Activated CD4-positive, alpha-beta T cell treated with anti-CD3 and anti-CD28 coated beads for 36 hours (primary cell): ENCODE results near the gene STK4. TPM values are rescaled to one million over a fixed set of nuclear protein-coding genes. Genes with fewer than 3 reads are reported as not detected.
A peak's percentile ranks its signal among the peaks of the same experiment; 100 is the strongest.

Experiments used
- ATAC-seq: fragments of 200-7000 bp; cut with Tn5 transposase; one replicate; pipeline ENCODE4 v1.10.0; 2021; ENCODE audit warnings: mild to moderate bottlenecking, moderate library complexity
- CTCF ChIA-PET: fragments of 350-600 bp; sonication (Branson Sonifier 250); formaldehyde crosslinking; loops from one replicate; lab custom pipeline; 2021; ENCODE audit warnings: antibody characterized with exemption; lab: Charles Lee
- POLR2A ChIA-PET: fragments of 350-600 bp; sonication (Branson Sonifier 250); formaldehyde crosslinking; loops from one replicate; lab custom pipeline; 2021; ENCODE audit warnings: antibody characterized with exemption, inconsistent platforms; lab: Charles Lee
- DNase-seq: peaks from one replicate; pipeline ENCODE4 v3.0.0-alpha.2; 2020
- H3K27ac Mint-ChIP-seq: one replicate; pipeline ENCODE4 v1.8.0; 2021; ENCODE audit warnings: mixed read lengths
- H3K27me3 Mint-ChIP-seq: one replicate; pipeline ENCODE4 v1.8.0; 2021; ENCODE audit warnings: mixed read lengths
- H3K36me3 Mint-ChIP-seq: one replicate; pipeline ENCODE4 v1.8.0; 2021; ENCODE audit warnings: low read depth, mixed read lengths
- H3K4me1 Mint-ChIP-seq: one replicate; pipeline ENCODE4 v1.8.0; 2021; ENCODE audit warnings: mixed read lengths
- H3K4me3 Mint-ChIP-seq: one replicate; pipeline ENCODE4 v1.8.0; 2021; ENCODE audit warnings: mild to moderate bottlenecking, moderate library complexity, mixed read lengths
- H3K9me3 Mint-ChIP-seq: one replicate; pipeline ENCODE4 v1.8.0; 2021; ENCODE audit warnings: low read depth, mixed read lengths
- intact Hi-C, 2 experiments: fragments of 100-400 bp; cut with DNase I in 1 of 2; cut with micrococcal nuclease in 1 of 2; formaldehyde crosslinking; loops; one replicate each; pipeline versions ENCODE4 v1.14.2 to v1.15.1; 2022 to 2024; cut with DNase I, micrococcal nuclease
- total RNA-seq, 2 experiments: library from RNA; stranded (reverse); gene quantifications; one replicate each; pipeline ENCODE4 v1.2.3, GENCODE V29; 2021

STK4 gene
- total RNA-seq, 2 experiments from 2014 or later, result 156 to 164 TPM

DNA sequence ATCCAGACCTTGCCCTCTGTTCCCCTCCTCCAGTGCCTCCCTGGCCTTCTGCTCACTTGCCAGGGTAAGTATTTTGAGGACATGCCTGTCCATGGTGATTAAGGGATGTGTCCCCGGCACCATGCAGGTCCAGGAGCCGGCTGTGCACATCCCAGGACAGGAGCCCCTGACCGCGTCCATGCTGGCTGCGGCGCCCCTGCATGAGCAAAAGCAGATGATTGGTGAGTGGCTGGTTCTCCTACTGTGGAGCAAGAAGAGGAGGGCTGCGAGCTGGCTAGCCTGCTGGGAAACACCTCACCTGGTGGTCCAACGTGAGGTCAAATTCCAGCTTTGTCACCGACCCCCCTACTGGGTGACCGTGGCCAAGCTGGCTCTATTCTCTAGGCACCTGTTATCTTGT is 29.8 kb upstream of the STK4 start:
- peaks cover 10% of the 10 kb centered on the region for H3K4me1 Mint-ChIP-seq
- DNase-seq (no peak), ATAC-seq (no peak)
- peaks cover 37% of the 10 kb centered on the region for H3K36me3 Mint-ChIP-seq
- H3K9me3 Mint-ChIP-seq, result no peaks in the 10 kb centered on the region
- ChIA-PET POLR2A (no interaction called here), CTCF (interaction anchor here (0.6 to 0.7 kb wide), 2 partner anchors 12 to 1181 kb away, joined by 3 to 4 read pairs; no protein-coding TSS in a partner anchor)
- no peak overlapping the region for H3K27ac Mint-ChIP-seq
- intact Hi-C loops, result no loop called here
- no peak overlapping the region for H3K4me3 Mint-ChIP-seq
- no peaks in the 10 kb centered on the region for H3K27me3 Mint-ChIP-seq

- H3K36me3 Mint-ChIP-seq, result peaks cover 47% of the 10 kb centered on the region
- no peak for ATAC-seq
- POLR2A ChIA-PET, result interaction anchor here (0.6 kb wide), 1 partner anchor 333 kb away, joined by 3 read pairs; no protein-coding TSS in a partner anchor
- H3K4me1 Mint-ChIP-seq, result peaks cover 10% of the 10 kb centered on the region
- intact Hi-C loops, result no loop called here
- H3K4me3 Mint-ChIP-seq, result no peak overlapping the region
- CTCF ChIA-PET, result interaction anchor here (1.3 to 1.8 kb wide), 2 partner anchors 60 to 105 kb away, joined by 4 to 5 read pairs; no protein-coding TSS in a partner anchor
- no peak overlapping the region for H3K27ac Mint-ChIP-seq
- no peaks in the 10 kb centered on the region for H3K9me3 Mint-ChIP-seq
- no peaks in the 10 kb centered on the region for H3K27me3 Mint-ChIP-seq
- DNase-seq, result no peak
Measured at GRCh38 chr20:44938637-44939036, 27.7 kb upstream of the STK4 start.

DNA sequence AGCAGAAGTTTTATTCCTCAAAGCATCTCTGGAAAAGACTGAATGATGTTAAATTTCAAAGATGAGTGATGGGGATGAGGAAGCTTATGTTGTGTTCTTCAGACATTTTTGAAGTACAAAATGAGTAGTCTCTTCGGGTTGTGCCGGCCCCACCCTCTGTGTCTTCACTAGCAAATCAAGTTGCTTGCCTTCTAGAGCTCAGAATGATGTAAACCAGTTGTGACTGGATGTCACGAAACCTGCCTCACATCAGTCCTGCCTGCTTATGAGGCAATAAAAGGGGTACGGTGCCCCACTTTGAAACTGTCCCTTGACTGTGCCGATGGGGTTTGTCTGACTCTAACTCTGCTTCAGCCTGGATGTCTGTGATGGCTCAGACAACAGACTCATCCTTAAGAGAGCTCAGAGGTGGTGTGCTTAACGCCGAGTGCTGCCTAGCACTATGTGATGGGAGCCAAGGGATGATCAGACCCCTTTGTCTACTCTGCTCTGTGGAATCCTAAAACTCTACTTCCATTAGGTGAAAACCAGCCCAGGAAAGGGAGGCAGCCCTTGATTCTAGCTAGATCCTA is 25.1 kb upstream of the STK4 start:
- H3K4me1 Mint-ChIP-seq, result peaks cover 10% of the 10 kb centered on the region
- H3K36me3 Mint-ChIP-seq, result peaks cover 61% of the 10 kb centered on the region
- ChIA-PET CTCF (interaction anchor here (0.9 to 1.9 kb wide), 4 partner anchors 9 to 27 kb away, joined by 3 to 9 read pairs (median 3); no protein-coding TSS in a partner anchor), POLR2A (interaction anchor here (0.7 to 1.9 kb wide), 3 partner anchors 10 to 66 kb away, joined by 3 to 10 read pairs (median 3); no protein-coding TSS in a partner anchor)
- intact Hi-C loops, result no loop called here
- H3K4me3 Mint-ChIP-seq, result no peak overlapping the region
- DNase-seq, result peak; percentile 18
- no peaks in the 10 kb centered on the region for H3K9me3 Mint-ChIP-seq
- no peak overlapping the region for H3K27ac Mint-ChIP-seq
- peak; percentile 49 for ATAC-seq
- no peaks in the 10 kb centered on the region for H3K27me3 Mint-ChIP-seq

DNA sequence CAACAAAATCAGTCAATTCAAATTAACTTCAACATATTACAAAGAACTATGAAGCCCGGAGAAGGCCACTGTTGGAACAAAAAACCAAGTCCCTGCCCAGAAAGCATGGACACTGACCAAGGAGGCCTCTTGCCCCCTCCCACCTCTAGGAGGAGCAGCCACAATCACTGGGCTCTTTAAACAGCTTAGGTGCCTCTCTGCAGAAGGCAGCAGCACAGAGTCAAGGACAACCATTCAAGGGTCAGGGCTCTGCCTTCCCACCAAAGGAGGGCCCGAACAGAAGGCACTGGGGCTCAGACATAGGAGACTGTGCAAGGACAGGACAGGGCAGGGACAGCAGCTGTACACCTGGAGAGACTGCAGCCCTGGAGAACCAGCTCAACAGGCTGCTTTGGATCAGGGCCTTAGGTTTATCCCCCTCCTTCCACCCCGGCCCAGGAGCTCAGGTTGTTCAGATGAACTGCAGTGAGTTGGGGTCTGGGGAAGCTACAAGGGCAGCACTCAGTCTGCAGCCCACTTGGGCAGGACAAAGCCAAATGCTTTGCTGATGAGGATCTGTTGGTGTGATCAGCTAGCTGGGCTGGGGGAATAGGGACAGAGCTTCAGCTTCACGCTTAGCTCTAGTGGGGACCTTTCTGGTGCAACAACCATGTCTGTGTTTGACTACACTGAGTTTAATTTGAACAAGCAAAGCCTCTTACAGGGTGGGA is 23.9 kb upstream of the STK4 start:
- H3K4me1 Mint-ChIP-seq, result peaks cover 10% of the 10 kb centered on the region
- H3K36me3 Mint-ChIP-seq, result peaks cover 65% of the 10 kb centered on the region
- ATAC-seq (no peak), DNase-seq (no peak)
- H3K27ac Mint-ChIP-seq, result peak overlapping the region; percentile 0
- H3K27me3 Mint-ChIP-seq, result no peaks in the 10 kb centered on the region
- H3K4me3 Mint-ChIP-seq, result no peak overlapping the region
- H3K9me3 Mint-ChIP-seq, result no peaks in the 10 kb centered on the region
- ChIA-PET CTCF (interaction anchor here (0.6 to 1.9 kb wide), 6 partner anchors 9 to 466 kb away, joined by 3 to 9 read pairs (median 3); no protein-coding TSS in a partner anchor), POLR2A (interaction anchor here (0.5 to 1.9 kb wide), 3 partner anchors 9 to 87 kb away, joined by 3 to 10 read pairs (median 4); partner anchors contain the start of gene TOMM34)
- intact Hi-C loops, result no loop called here

DNA sequence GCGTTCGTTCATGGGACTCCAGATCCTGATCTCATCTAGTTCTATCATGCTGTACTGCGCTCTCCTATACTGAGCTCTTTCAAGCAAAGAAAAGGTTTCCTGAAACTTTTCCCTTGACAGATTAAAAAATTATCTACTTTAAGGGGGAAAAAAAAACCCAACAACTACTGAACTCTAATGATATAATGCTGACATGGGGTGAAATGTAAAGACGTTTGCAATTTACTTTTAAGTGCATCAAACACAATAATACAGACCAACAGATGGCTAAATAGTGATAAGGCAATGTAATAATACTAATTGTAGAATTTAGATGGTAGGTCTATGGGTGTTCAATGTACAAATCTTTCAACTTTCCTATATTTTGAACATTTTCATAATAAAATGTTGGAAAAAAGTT is 22.5 kb upstream of the STK4 start:
- peaks cover 62% of the 10 kb centered on the region for H3K36me3 Mint-ChIP-seq
- H3K9me3 Mint-ChIP-seq, result no peaks in the 10 kb centered on the region
- no peak overlapping the region for H3K27ac Mint-ChIP-seq
- POLR2A ChIA-PET, result no interaction called here
- H3K27me3 Mint-ChIP-seq, result no peaks in the 10 kb centered on the region
- DNase-seq, result no peak
- intact Hi-C loops, result no loop called here
- CTCF ChIA-PET, result interaction anchor here (0.7 kb wide), 1 partner anchor 397 kb away, joined by 3 read pairs; no protein-coding TSS in a partner anchor
- H3K4me3 Mint-ChIP-seq, result no peak overlapping the region
- peaks cover 10% of the 10 kb centered on the region for H3K4me1 Mint-ChIP-seq
- ATAC-seq, result no peak

- intact Hi-C loops, result no loop called here
- no peak for DNase-seq
- Mint-ChIP-seq H3K27ac (no peak overlapping the region), H3K4me3 (no peak overlapping the region), H3K9me3 (no peaks in the 10 kb centered on the region), H3K27me3 (no peaks in the 10 kb centered on the region), H3K36me3 (peaks cover 63% of the 10 kb centered on the region), H3K4me1 (peaks cover 4% of the 10 kb centered on the region)
- ChIA-PET CTCF (interaction anchor here (0.6 kb wide), 1 partner anchor 31 kb away, joined by 4 read pairs; no protein-coding TSS in a partner anchor), POLR2A (interaction anchor here (0.6 to 4.1 kb wide), 2 partner anchors 13 to 96 kb away, joined by 3 to 15 read pairs; partner anchors contain the start of gene TOMM34)
- ATAC-seq, result no peak
Measured at GRCh38 chr20:44945261-44945660, 21.1 kb upstream of the STK4 start.

DNA sequence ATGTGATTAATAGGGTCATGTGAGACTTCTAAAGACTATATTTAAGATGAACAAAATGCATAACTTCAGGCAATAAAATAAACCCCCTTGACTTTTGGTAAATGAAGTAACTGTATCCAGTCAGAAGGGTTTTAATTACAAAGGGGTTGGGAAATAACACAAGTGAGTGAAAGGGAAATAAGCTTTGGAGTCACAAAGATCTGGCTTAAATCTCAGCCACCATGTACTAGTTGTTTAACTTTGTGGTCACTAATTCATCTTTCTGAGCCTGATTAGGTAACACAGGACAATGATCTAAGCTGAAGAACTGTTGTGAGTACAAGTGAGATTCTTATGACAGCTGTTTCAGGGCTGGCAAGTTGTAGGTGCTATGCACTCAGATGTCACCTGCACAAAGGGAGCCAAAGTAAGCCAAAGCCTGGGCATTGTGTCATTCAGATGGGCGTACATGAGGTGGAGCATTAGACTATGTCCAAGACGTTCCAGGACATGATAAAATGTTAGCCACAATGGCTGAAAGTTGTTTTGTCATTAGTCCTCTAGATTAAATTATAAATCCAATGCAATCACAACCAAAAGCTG is 19.9 kb upstream of the STK4 start:
- no peak overlapping the region for H3K27ac Mint-ChIP-seq
- H3K36me3 Mint-ChIP-seq, result peaks cover 62% of the 10 kb centered on the region
- no peak for ATAC-seq
- CTCF ChIA-PET, result interaction anchor here (0.5 kb wide), 1 partner anchor 29 kb away, joined by 3 read pairs; no protein-coding TSS in a partner anchor
- no peaks in the 10 kb centered on the region for H3K4me1 Mint-ChIP-seq
- POLR2A ChIA-PET, result interaction anchor here (0.8 to 4.1 kb wide), 2 partner anchors 12 to 21 kb away, joined by 3 to 15 read pairs; partner anchors contain the start of gene TOMM34
- intact Hi-C loops, result no loop called here
- no peaks in the 10 kb centered on the region for H3K27me3 Mint-ChIP-seq
- no peak for DNase-seq
- H3K4me3 Mint-ChIP-seq, result no peak overlapping the region
- H3K9me3 Mint-ChIP-seq, result no peaks in the 10 kb centered on the region

GRCh38 chr20:44948107-44948506 is 18.2 kb upstream of the STK4 start:
- H3K9me3 Mint-ChIP-seq, result no peaks in the 10 kb centered on the region
- no peaks in the 10 kb centered on the region for H3K4me1 Mint-ChIP-seq
- H3K4me3 Mint-ChIP-seq, result no peak overlapping the region
- peaks cover 65% of the 10 kb centered on the region for H3K36me3 Mint-ChIP-seq
- DNase-seq (no peak), ATAC-seq (no peak)
- H3K27ac Mint-ChIP-seq, result no peak overlapping the region
- no peaks in the 10 kb centered on the region for H3K27me3 Mint-ChIP-seq
- CTCF ChIA-PET, result interaction anchor here (0.7 to 1.4 kb wide), 5 partner anchors 12 to 489 kb away, joined by 3 to 5 read pairs (median 3); partner anchors contain the start of gene TOMM34
- POLR2A ChIA-PET, result interaction anchor here (1.0 to 4.1 kb wide), 2 partner anchors 11 to 56 kb away, joined by 3 to 15 read pairs; partner anchors contain the start of gene TOMM34
- intact Hi-C loops, result no loop called here

- Mint-ChIP-seq H3K27ac (no peak overlapping the region), H3K4me1 (peaks cover 3% of the 10 kb centered on the region), H3K27me3 (no peaks in the 10 kb centered on the region), H3K36me3 (peaks cover 67% of the 10 kb centered on the region), H3K9me3 (no peaks in the 10 kb centered on the region), H3K4me3 (no peak overlapping the region)
- ChIA-PET POLR2A (interaction anchor here (0.7 to 4.1 kb wide), 3 partner anchors 10 to 93 kb away, joined by 3 to 15 read pairs (median 3); partner anchors contain the start of gene TOMM34), CTCF (interaction anchor here (0.7 to 1.4 kb wide), 6 partner anchors 9 to 638 kb away, joined by 3 to 5 read pairs (median 3); partner anchors contain the start of gene TOMM34)
- intact Hi-C loops, result no loop called here
- ATAC-seq (no peak), DNase-seq (no peak)
Measured at GRCh38 chr20:44948513-44948912, 17.8 kb upstream of the STK4 start.

GRCh38 chr20:44950368-44950767 is 15.9 kb upstream of the STK4 start:
- DNase-seq, result no peak
- intact Hi-C loops, result no loop called here
- Mint-ChIP-seq H3K27me3 (no peaks in the 10 kb centered on the region), H3K36me3 (peaks cover 72% of the 10 kb centered on the region), H3K9me3 (no peaks in the 10 kb centered on the region), H3K27ac (no peak overlapping the region), H3K4me1 (peaks cover 7% of the 10 kb centered on the region), H3K4me3 (no peak overlapping the region)
- ChIA-PET CTCF (no interaction called here), POLR2A (interaction anchor here (2.2 kb wide), 1 partner anchor 9 kb away, joined by 10 read pairs; no protein-coding TSS in a partner anchor)
- no peak for ATAC-seq
